ENCODE data around the gene THBS2.

THBS2 gene

GRCh38 chr6:169243186-169243585 is 10.5 kb downstream of the THBS2 start:
- H3K4me2 ChIP-seq (ENCODE audit: low read depth, low read length, poor library complexity, severe bottlenecking): no peak overlapping the region
- no peak for TF ChIP-seq EZH2phosphoT487 (IDR thresholded peaks at IDR 0.05; ENCODE audit: borderline replicate concordance)
- no peak for TF ChIP-seq CTCF (conservative IDR thresholded peaks at IDR 0.05; ENCODE audit: low read length)
- H3K9ac ChIP-seq (ENCODE audit: low read depth, low read length, poor library complexity, severe bottlenecking): no peak overlapping the region
- H3K27me3 ChIP-seq (ENCODE audit: insufficient read depth, low read length, poor library complexity, severe bottlenecking): no peaks in the 10 kb centered on the region
- no peaks in the 10 kb centered on the region for H3F3A ChIP-seq (ENCODE audit: low read depth)
- no peaks in the 10 kb centered on the region for H3K36me3 ChIP-seq (ENCODE audit: insufficient read depth, low read length)
- H4K20me1 ChIP-seq (ENCODE audit: insufficient read depth, low read length, poor library complexity, severe bottlenecking): no peaks in the 10 kb centered on the region
- no peak overlapping the region for H2AFZ ChIP-seq (ENCODE audit: low read length)
- peaks cover 21% of the 10 kb centered on the region; the same call in 1 of the 2 replicates for H3K9me3 ChIP-seq (ENCODE audit: insufficient read depth, low read depth, low read length)
- no peaks in the 10 kb centered on the region for H3K79me2 ChIP-seq (ENCODE audit: insufficient read depth, low read length)
- H3K9me2 ChIP-seq (replicated peaks; ENCODE audit: low read depth, low read length): no peaks in the 10 kb centered on the region
- no peak overlapping the region for H3K4me3 ChIP-seq (ENCODE audit: low read length, poor library complexity, severe bottlenecking)
- no peaks in the 10 kb centered on the region for H3K4me1 ChIP-seq (ENCODE audit: insufficient read depth, low read length, poor library complexity, severe bottlenecking)

- no peaks in the 10 kb centered on the region for H3K4me1 ChIP-seq (ENCODE audit: insufficient read depth, low read length, poor library complexity, severe bottlenecking)
- H2AFZ ChIP-seq (ENCODE audit: low read length): no peak overlapping the region
- H3K4me2 ChIP-seq (ENCODE audit: low read depth, low read length, poor library complexity, severe bottlenecking): no peak overlapping the region
- no peaks in the 10 kb centered on the region for H3K36me3 ChIP-seq (ENCODE audit: insufficient read depth, low read length)
- H3K4me3 ChIP-seq (ENCODE audit: low read length, poor library complexity, severe bottlenecking): no peak overlapping the region
- peaks cover 29% of the 10 kb centered on the region; the same call in 1 of the 2 replicates for H3K9me3 ChIP-seq (ENCODE audit: insufficient read depth, low read depth, low read length)
- no peaks in the 10 kb centered on the region for H4K20me1 ChIP-seq (ENCODE audit: insufficient read depth, low read length, poor library complexity, severe bottlenecking)
- H3F3A ChIP-seq (ENCODE audit: low read depth): no peaks in the 10 kb centered on the region
- TF ChIP-seq CTCF (conservative IDR thresholded peaks at IDR 0.05; ENCODE audit: low read length) (no peak), EZH2phosphoT487 (IDR thresholded peaks at IDR 0.05; ENCODE audit: borderline replicate concordance) (no peak)
- H3K27me3 ChIP-seq (ENCODE audit: insufficient read depth, low read length, poor library complexity, severe bottlenecking): no peaks in the 10 kb centered on the region
- H3K9me2 ChIP-seq (replicated peaks; ENCODE audit: low read depth, low read length): no peaks in the 10 kb centered on the region
- no peak overlapping the region for H3K9ac ChIP-seq (ENCODE audit: low read depth, low read length, poor library complexity, severe bottlenecking)
- no peaks in the 10 kb centered on the region for H3K79me2 ChIP-seq (ENCODE audit: insufficient read depth, low read length)
These were observed 11.8 kb downstream of the THBS2 start for GRCh38 chr6:169241688-169242350.

GRCh38 chr6:169240591-169241390 is 12.9 kb downstream of the THBS2 start:
- H3K79me2 ChIP-seq (ENCODE audit: insufficient read depth, low read length): no peaks in the 10 kb centered on the region
- TF ChIP-seq EZH2phosphoT487 (IDR thresholded peaks at IDR 0.05; ENCODE audit: borderline replicate concordance): no peak
- no peak for TF ChIP-seq CTCF (conservative IDR thresholded peaks at IDR 0.05; ENCODE audit: low read length)
- no peak overlapping the region for H3K4me2 ChIP-seq (ENCODE audit: low read depth, low read length, poor library complexity, severe bottlenecking)
- no peak overlapping the region for H3K4me3 ChIP-seq (ENCODE audit: low read length, poor library complexity, severe bottlenecking)
- H3K9ac ChIP-seq (ENCODE audit: low read depth, low read length, poor library complexity, severe bottlenecking): no peak overlapping the region
- no peaks in the 10 kb centered on the region for H4K20me1 ChIP-seq (ENCODE audit: insufficient read depth, low read length, poor library complexity, severe bottlenecking)
- H3K36me3 ChIP-seq (ENCODE audit: insufficient read depth, low read length): no peaks in the 10 kb centered on the region
- H3K4me1 ChIP-seq (ENCODE audit: insufficient read depth, low read length, poor library complexity, severe bottlenecking): no peaks in the 10 kb centered on the region
- peaks cover 29% of the 10 kb centered on the region; the same call in 1 of the 2 replicates for H3K9me3 ChIP-seq (ENCODE audit: insufficient read depth, low read depth, low read length)
- H3F3A ChIP-seq (ENCODE audit: low read depth): no peaks in the 10 kb centered on the region
- H3K9me2 ChIP-seq (replicated peaks; ENCODE audit: low read depth, low read length): no peaks in the 10 kb centered on the region
- H3K27me3 ChIP-seq (ENCODE audit: insufficient read depth, low read length, poor library complexity, severe bottlenecking): no peaks in the 10 kb centered on the region
- H2AFZ ChIP-seq (ENCODE audit: low read length): no peak overlapping the region
